Activated naive CD4-positive, alpha-beta T cell treated with anti-CD3 and anti-CD28 coated beads, Interleukin-2, amount 10 ng/mL, durations not matched to agents 7 days and 5 days (primary cell): ENCODE results near the gene ABCA12.

ENCODE experiments used
- CTCF ChIA-PET: fragments of 350-600 bp; sonication (Branson Sonifier 250); formaldehyde crosslinking; loops from one replicate; lab custom pipeline; 2021; ENCODE audit warnings: antibody characterized with exemption; lab: Charles Lee
- DNase-seq: peaks from one replicate; pipeline ENCODE4 v3.0.0-alpha.2; 2020
- H3K27ac Mint-ChIP-seq: one replicate; pipeline ENCODE4 v1.8.0; 2021; ENCODE audit warnings: mild to moderate bottlenecking, moderate library complexity, mixed read lengths
- H3K27me3 Mint-ChIP-seq: one replicate; pipeline ENCODE4 v1.8.0; 2021; ENCODE audit warnings: mild to moderate bottlenecking, mixed read lengths
- H3K36me3 Mint-ChIP-seq: one replicate; pipeline ENCODE4 v1.8.0; 2021; ENCODE audit warnings: mixed read lengths
- H3K4me1 Mint-ChIP-seq: one replicate; pipeline ENCODE4 v1.8.0; 2021; ENCODE audit warnings: mixed read lengths
- H3K4me3 Mint-ChIP-seq: one replicate; pipeline ENCODE4 v1.8.0; 2021; ENCODE audit warnings: mild to moderate bottlenecking, moderate library complexity, mixed read lengths
- H3K9me3 Mint-ChIP-seq: one replicate; pipeline ENCODE4 v1.8.0; 2021; ENCODE audit warnings: mixed read lengths

Gene ABCA12

DNA sequence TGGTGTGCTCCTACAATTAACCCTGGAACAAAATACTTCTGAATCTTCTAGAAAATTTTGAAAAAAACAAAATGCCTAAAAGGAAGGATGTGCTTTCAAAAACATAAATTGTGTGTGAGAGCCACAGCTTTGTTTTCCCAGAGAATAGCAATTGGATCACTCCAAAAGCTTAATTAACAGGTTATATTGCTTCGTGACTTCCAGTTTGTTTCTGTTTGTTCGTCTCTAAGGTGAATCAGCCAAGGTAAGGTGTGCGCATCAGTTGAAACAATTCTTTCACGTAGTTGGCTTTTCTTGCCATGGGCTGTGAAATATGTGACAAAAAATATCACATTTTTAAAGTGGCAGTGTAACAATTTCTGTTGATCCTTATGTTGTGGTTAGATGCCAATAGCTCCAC is 238.7 kb downstream of the ABCA12 start:
- CTCF ChIA-PET, result no interaction called here
- Mint-ChIP-seq H3K4me1 (peaks cover 8% of the 10 kb centered on the region), H3K36me3 (no peaks in the 10 kb centered on the region), H3K27me3 (no peaks in the 10 kb centered on the region), H3K4me3 (no peak overlapping the region), H3K9me3 (no peaks in the 10 kb centered on the region), H3K27ac (no peak overlapping the region)
- no peak for DNase-seq

DNA sequence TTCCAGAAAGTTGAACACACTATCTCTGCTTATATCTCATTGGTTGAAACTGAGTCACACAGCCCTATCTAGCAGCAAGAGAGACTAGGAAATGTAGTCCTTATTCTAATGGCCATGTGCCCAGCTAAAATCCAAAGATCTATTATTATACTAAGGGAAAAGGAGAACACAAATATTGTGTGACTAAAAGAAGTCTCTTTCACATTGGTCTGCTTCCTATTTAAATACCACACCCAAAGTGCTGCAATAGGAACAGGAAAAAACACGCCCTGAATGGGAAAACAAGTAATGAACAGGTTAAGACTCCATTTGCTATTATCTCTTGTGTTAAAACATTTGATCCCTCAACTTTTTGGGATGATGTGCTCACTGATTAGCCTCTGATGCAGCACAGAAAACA is 242.2 kb downstream of the ABCA12 start:
- H3K27ac Mint-ChIP-seq, result no peak overlapping the region
- CTCF ChIA-PET, result no interaction called here
- H3K9me3 Mint-ChIP-seq, result no peaks in the 10 kb centered on the region

DNA sequence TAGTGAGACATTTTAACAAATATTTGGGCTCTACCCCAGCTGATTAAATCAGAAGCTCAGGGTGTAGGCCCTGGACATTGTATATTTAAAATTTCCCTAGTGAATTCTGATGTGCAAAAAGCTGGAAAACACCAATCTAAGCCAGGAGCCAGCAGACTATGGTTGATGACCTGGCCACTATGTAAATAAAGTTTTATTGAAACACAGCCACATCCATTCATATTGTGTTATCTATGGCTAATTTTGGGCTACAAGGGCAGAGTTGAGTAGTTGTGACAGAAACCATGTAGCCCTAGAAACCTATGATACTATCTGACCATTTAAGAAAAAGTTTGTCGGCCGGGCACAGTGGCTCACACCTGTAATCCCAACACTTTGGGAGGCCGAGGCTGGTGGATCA is 243.0 kb downstream of the ABCA12 start:
- Mint-ChIP-seq H3K9me3 (no peaks in the 10 kb centered on the region), H3K36me3 (no peaks in the 10 kb centered on the region), H3K27ac (no peak overlapping the region), H3K4me1 (peaks cover 8% of the 10 kb centered on the region), H3K27me3 (no peaks in the 10 kb centered on the region), H3K4me3 (no peak overlapping the region)
- CTCF ChIA-PET, result no interaction called here
- DNase-seq, result no peak

More for the DNA sequence above, 242.2 kb downstream of the ABCA12 start:
- Mint-ChIP-seq H3K36me3 (no peaks in the 10 kb centered on the region), H3K4me3 (no peak overlapping the region), H3K27me3 (no peaks in the 10 kb centered on the region), H3K4me1 (peaks cover 8% of the 10 kb centered on the region)
- no peak for DNase-seq

- Mint-ChIP-seq H3K9me3 (no peaks in the 10 kb centered on the region), H3K4me3 (no peak overlapping the region), H3K4me1 (no peaks in the 10 kb centered on the region), H3K27me3 (no peaks in the 10 kb centered on the region), H3K36me3 (no peaks in the 10 kb centered on the region), H3K27ac (no peak overlapping the region)
- CTCF ChIA-PET, result no interaction called here
- no peak for DNase-seq
Measured at GRCh38 chr2:214889301-214889700, 249.1 kb downstream of the ABCA12 start.

DNA sequence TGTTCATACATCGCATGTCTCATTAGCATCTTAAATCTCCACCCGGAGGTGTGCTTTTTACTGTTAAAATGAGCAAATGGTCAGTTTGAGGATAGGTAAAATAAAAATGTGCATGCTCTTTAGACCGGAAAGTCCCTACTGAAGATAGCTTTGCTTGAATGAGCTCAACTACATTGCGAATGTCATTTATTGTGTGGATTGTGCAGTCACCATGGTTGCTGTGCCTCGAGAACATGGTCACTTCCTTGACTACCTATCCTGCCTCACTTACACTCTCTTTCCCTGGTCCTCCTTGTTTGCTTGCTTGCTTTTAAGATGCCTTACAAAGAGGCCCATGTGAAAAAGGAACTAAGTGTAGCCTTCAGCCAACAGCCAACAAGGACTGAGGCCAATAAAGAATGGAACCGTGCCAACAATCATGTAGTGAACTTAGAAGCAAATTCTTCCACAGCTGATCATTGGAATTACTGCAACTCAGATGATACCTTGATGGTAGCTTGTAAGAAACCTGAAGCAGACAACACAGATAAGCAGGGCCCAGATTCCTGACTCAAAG is 256.7 kb downstream of the ABCA12 start:
- Mint-ChIP-seq H3K4me1 (no peaks in the 10 kb centered on the region), H3K4me3 (no peak overlapping the region), H3K27ac (no peak overlapping the region), H3K27me3 (no peaks in the 10 kb centered on the region), H3K36me3 (no peaks in the 10 kb centered on the region), H3K9me3 (no peaks in the 10 kb centered on the region)
- no peak for DNase-seq
- CTCF ChIA-PET, result no interaction called here
